SK-N-SH treated with all-trans-retinoic acid at 6 μM for 48 hours (cell line): ENCODE results near the gene MEPCE.

Experiments
- ARNTL ChIP-seq: fragments of 450-650 bp; formaldehyde crosslinking; IDR thresholded peaks from 2 replicates; pipeline ENCODE4 v1.5.0; 2020; ENCODE audit warnings: low read depth, mild to moderate bottlenecking, moderate library complexity, borderline replicate concordance
- RARB ChIP-seq: fragments of 250-450 bp; sonication (Bioruptor Pico); IDR thresholded peaks from 2 replicates; pipeline ENCODE4 v1.8.0; 2021; ENCODE audit warnings: mild to moderate bottlenecking, moderate library complexity
- SNAI2 ChIP-seq: fragments of 250-450 bp; sonication (Bioruptor Pico); IDR thresholded peaks from 2 replicates; pipeline ENCODE4 v1.5.0; 2020; ENCODE audit warnings: mild to moderate bottlenecking, moderate library complexity
- ZFP30 ChIP-seq: fragments of 450-650 bp; formaldehyde crosslinking; IDR thresholded peaks from 2 replicates; pipeline ENCODE4 v1.5.0; 2022; ENCODE audit warnings: mild to moderate bottlenecking, moderate library complexity
- ZNF70 ChIP-seq: fragments of 450-650 bp; formaldehyde crosslinking; IDR thresholded peaks from 2 replicates; pipeline ENCODE4 v1.5.0; 2020; ENCODE audit warnings: mild to moderate bottlenecking, moderate library complexity
- ZNF8 ChIP-seq: fragments of 450-650 bp; formaldehyde crosslinking; IDR thresholded peaks from 2 replicates; pipeline ENCODE4 v1.5.0; 2020; ENCODE audit warnings: mild to moderate bottlenecking, moderate library complexity

DNA sequence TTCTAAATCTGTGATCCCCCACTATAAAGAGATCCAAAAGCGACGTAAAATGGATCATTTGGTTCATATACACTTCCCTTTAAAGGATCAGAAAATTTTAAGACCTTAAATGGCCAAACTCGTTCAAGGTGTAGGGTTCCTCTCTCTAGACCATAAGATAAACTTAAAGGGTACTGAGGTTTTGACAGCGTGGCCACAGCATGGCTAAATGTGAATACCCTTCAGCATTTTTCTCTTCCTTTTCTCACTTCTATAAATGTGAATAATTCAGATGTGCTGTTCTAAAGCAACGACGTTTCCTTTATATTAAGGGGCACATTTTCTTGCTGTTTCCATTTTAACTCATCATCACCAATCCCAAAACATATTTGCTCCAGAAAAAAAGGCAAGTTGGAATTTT is 6.3 kb upstream of the MEPCE start:
- TF ChIP-seq RARB (CRISPR knock-in tag) (no peak), ARNTL (CRISPR knock-in tag) (no peak), ZFP30 (CRISPR knock-in tag) (no peak), ZNF70 (CRISPR knock-in tag) (no peak), ZNF8 (CRISPR knock-in tag) (no peak), SNAI2 (no peak)
